GM21367 (cell line): ENCODE results near the gene TRABD2B.
"Not testable (repeated sequence)": the region's sequence is repeated elsewhere in the genome, so short reads cannot be mapped to it uniquely, and the experiment has no call there.

Source experiments
- ATAC-seq: cut with Tn5 transposase; IDR thresholded peaks from one replicate; pipeline ENCODE4 v1.9.1; 2021; ENCODE audit not compliant: unreplicated experiment

Gene TRABD2B

GRCh38 chr1:47970882-47971281 is 26.3 kb downstream of the TRABD2B start:
- ATAC-seq = no peak

- ATAC-seq = no peak
These were observed 27.7 kb downstream of the TRABD2B start for GRCh38 chr1:47969478-47969877.

- ATAC-seq = no peak
These were observed 28.7 kb downstream of the TRABD2B start for GRCh38 chr1:47968556-47968888.

GRCh38 chr1:47967864-47968555 is 29.2 kb downstream of the TRABD2B start:
- no peak for ATAC-seq

- no peak for ATAC-seq
These were observed 31.4 kb downstream of the TRABD2B start for GRCh38 chr1:47965816-47966215.

GRCh38 chr1:47964636-47965035 is 32.5 kb downstream of the TRABD2B start:
- no peak for ATAC-seq

- ATAC-seq = no peak
These were observed 33.4 kb downstream of the TRABD2B start for GRCh38 chr1:47963568-47964358.

GRCh38 chr1:47962750-47963492 is 34.3 kb downstream of the TRABD2B start:
- no peak for ATAC-seq

GRCh38 chr1:47961835-47962234 is 35.4 kb downstream of the TRABD2B start:
- ATAC-seq = not testable (repeated sequence)

GRCh38 chr1:47956491-47956890 is 40.7 kb downstream of the TRABD2B start:
- not testable (repeated sequence) for ATAC-seq

GRCh38 chr1:47953661-47954060 is 43.5 kb downstream of the TRABD2B start:
- ATAC-seq = no peak

GRCh38 chr1:47951545-47952235 is 45.5 kb downstream of the TRABD2B start:
- no peak for ATAC-seq

- ATAC-seq = no peak
These were observed 46.2 kb downstream of the TRABD2B start for GRCh38 chr1:47951026-47951425.

GRCh38 chr1:47950471-47950870 is 46.7 kb downstream of the TRABD2B start:
- no peak for ATAC-seq

GRCh38 chr1:47948126-47948525 is 49.1 kb downstream of the TRABD2B start:
- ATAC-seq = no peak

GRCh38 chr1:47947531-47947930 is 49.7 kb downstream of the TRABD2B start:
- no peak for ATAC-seq

- ATAC-seq = no peak
These were observed 52.6 kb downstream of the TRABD2B start for GRCh38 chr1:47944561-47944960.

- no peak for ATAC-seq
These were observed 55.0 kb downstream of the TRABD2B start for GRCh38 chr1:47942240-47942629.

GRCh38 chr1:47941609-47942239 is 55.5 kb downstream of the TRABD2B start:
- ATAC-seq = no peak

GRCh38 chr1:47940779-47941178 is 56.4 kb downstream of the TRABD2B start:
- ATAC-seq = no peak

GRCh38 chr1:47940326-47940725 is 56.9 kb downstream of the TRABD2B start:
- no peak for ATAC-seq
